ENCODE data around the gene GPR37L1. TPM values are rescaled to one million over a fixed set of nuclear protein-coding genes. Genes with fewer than 3 reads are reported as not detected.

GPR37L1 gene
- total and polyA plus RNA-seq, 10 of the 15 experiments (the other 5 are each of a cell fraction or from before 2014, with no cell fraction given): under 0.01 to 0.08 (median 0.02) TPM; not detected in 5

- TF ChIP-seq, protein P1, sequence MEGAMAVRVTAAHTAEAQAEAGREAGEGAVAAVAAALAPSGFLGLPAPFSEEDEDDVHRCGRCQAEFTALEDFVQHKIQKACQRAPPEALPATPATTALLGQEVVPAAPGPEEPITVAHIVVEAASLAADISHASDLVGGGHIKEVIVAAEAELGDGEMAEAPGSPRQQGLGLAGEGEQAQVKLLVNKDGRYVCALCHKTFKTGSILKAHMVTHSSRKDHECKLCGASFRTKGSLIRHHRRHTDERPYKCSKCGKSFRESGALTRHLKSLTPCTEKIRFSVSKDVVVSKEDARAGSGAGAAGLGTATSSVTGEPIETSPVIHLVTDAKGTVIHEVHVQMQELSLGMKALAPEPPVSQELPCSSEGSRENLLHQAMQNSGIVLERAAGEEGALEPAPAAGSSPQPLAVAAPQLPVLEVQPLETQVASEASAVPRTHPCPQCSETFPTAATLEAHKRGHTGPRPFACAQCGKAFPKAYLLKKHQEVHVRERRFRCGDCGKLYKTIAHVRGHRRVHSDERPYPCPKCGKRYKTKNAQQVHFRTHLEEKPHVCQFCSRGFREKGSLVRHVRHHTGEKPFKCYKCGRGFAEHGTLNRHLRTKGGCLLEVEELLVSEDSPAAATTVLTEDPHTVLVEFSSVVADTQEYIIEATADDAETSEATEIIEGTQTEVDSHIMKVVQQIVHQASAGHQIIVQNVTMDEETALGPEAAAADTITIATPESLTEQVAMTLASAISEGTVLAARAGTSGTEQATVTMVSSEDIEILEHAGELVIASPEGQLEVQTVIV (IDR thresholded peaks at IDR 0.05; ENCODE audit: borderline replicate concordance, partially characterized antibody): no peak
- TF ChIP-seq GABPA (IDR thresholded peaks at IDR 0.05; ENCODE audit: low read depth) (no peak), BRCA1 (IDR thresholded peaks at IDR 0.05; ENCODE audit: low read depth, low read length) (no peak), NR2C2 (IDR thresholded peaks at IDR 0.05; ENCODE audit: borderline replicate concordance, control insufficient read depth, insufficient read length, low read depth) (no peak), SPI1 (IDR thresholded peaks at IDR 0.05; ENCODE audit: borderline replicate concordance, insufficient read depth, low read depth, low read length) (no peak; the same call in 1 of the 2 replicates), EZH2 (IDR thresholded peaks at IDR 0.05; ENCODE audit: borderline replicate concordance, control insufficient read depth, low read depth, low read length) (no peak), MEF2A (IDR thresholded peaks at IDR 0.05; ENCODE audit: insufficient read depth, low read depth, low read length) (no peak), FOXK2 (IDR thresholded peaks at IDR 0.05) (no peak), STAT1 (conservative IDR thresholded peaks at IDR 0.05) (no peak), GATAD2B (conservative IDR thresholded peaks at IDR 0.05; ENCODE audit: low read depth) (peak; percentile 82), NFYA (IDR thresholded peaks at IDR 0.05; ENCODE audit: borderline replicate concordance, low read depth, low read length) (no peak), EP300 (IDR thresholded peaks at IDR 0.05; ENCODE audit: borderline replicate concordance in 1 of 2, control insufficient read depth in 1 of 2, low read depth in 2 of 2, low read length in 2 of 2) (peak; percentile 54 to 74; a peak in 2 of 4 replicates), TCF3 (IDR thresholded peaks at IDR 0.05; ENCODE audit: borderline replicate concordance, insufficient read depth, low read depth, low read length) (0 out of 2 replicates have a peak, but pooled peaks have one; percentile 8), IRF4 (IDR thresholded peaks at IDR 0.05; ENCODE audit: low read depth, low read length) (no peak), CHD1 (IDR thresholded peaks at IDR 0.05; ENCODE audit: low read depth, low read length) (no peak), JUNB (IDR thresholded peaks at IDR 0.05) (no peak), SUPT20H (IDR thresholded peaks at IDR 0.05; ENCODE audit: borderline replicate concordance, control insufficient read depth, low read depth, low read length) (no peak), SRF (IDR thresholded peaks at IDR 0.05; ENCODE audit: low read depth in 2 of 2, low read length in 2 of 2) (no peak), CEBPB (IDR thresholded peaks at IDR 0.05; ENCODE audit: borderline replicate concordance in 1 of 2, low read depth in 2 of 2, low read length in 2 of 2) (no peak), POU2F2 (IDR thresholded peaks at IDR 0.05; ENCODE audit: borderline replicate concordance, low read depth, low read length) (no peak), SMARCA5 (IDR thresholded peaks at IDR 0.05) (no peak)
- TF ChIP-seq, protein P2, sequence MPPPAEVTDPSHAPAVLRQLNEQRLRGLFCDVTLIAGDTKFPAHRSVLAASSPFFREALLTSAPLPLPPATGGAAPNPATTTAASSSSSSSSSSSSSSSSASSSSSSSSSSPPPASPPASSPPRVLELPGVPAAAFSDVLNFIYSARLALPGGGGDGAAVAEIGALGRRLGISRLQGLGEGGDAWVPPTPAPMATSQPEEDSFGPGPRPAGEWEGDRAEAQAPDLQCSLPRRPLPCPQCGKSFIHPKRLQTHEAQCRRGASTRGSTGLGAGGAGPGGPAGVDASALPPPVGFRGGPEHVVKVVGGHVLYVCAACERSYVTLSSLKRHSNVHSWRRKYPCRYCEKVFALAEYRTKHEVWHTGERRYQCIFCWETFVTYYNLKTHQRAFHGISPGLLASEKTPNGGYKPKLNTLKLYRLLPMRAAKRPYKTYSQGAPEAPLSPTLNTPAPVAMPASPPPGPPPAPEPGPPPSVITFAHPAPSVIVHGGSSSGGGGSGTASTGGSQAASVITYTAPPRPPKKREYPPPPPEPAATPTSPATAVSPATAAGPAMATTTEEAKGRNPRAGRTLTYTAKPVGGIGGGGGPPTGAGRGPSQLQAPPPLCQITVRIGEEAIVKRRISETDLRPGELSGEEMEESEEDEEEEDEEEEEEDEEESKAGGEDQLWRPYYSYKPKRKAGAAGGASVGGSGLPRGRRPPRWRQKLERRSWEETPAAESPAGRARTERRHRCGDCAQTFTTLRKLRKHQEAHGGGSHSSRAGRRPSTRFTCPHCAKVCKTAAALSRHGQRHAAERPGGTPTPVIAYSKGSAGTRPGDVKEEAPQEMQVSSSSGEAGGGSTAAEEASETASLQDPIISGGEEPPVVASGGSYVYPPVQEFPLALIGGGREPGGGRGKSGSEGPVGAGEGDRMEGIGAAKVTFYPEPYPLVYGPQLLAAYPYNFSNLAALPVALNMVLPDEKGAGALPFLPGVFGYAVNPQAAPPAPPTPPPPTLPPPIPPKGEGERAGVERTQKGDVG (CRISPR knock-in tag; IDR thresholded peaks at IDR 0.05): no peak
These were observed 41.7 kb downstream of the GPR37L1 start (continued) for GRCh38 chr1:202164271-202165037.
